Tibial nerve (tissue), 4 donors: ENCODE data around the gene RAP1A. TPM values are rescaled to one million over a fixed set of nuclear protein-coding genes. Genes with fewer than 3 reads are reported as not detected.
A peak's percentile ranks its signal among the peaks of the same experiment; 100 is the strongest.

ENCODE experiments used
- DNase-seq, 2 donors: peaks; one replicate each; pipeline ENCODE4 v3.0.0-alpha.2; 2019; ENCODE audit warnings: low spot score in 2 of 2
- H3K27ac ChIP-seq, 4 donors: fragments of 200-600 bp; sonication (generic) in 3 of 4; one replicate each; pipeline ENCODE4 v1.5.1; 2017 to 2019; ENCODE audit warnings: mild to moderate bottlenecking in 1 of 4
- H3K27me3 ChIP-seq, 2 donors: fragments of 200-600 bp; sonication (generic) in 1 of 2; one replicate each; pipeline versions ENCODE4 v1.5.1 to v1.6.0; 2017 to 2019
- H3K36me3 ChIP-seq, 3 donors: fragments of 200-600 bp; sonication (generic); one replicate each; pipeline ENCODE4 v1.5.1; 2018 to 2019
- H3K4me1 ChIP-seq, 4 donors: fragments of 200-600 bp; sonication (generic) in 3 of 4; one replicate each; pipeline ENCODE4 v1.5.1; 2017 to 2019
- H3K4me3 ChIP-seq, 4 donors: fragments of 200-600 bp; sonication (generic) in 3 of 4; one replicate each; pipeline ENCODE4 v1.5.1; 2017 to 2019; ENCODE audit warnings: mild to moderate bottlenecking in 1 of 4, moderate library complexity in 1 of 4
- H3K9me3 ChIP-seq, 4 donors: fragments of 200-600 bp; sonication (generic) in 3 of 4; one replicate each; pipeline ENCODE4 v1.5.1; 2017 to 2019
- EP300 ChIP-seq, 2 donors: sonication (generic); formaldehyde crosslinking; IDR thresholded peaks; one replicate each; pipeline ENCODE4 v1.6.1; 2017; ENCODE audit warnings: antibody characterized with exemption in 2 of 2, mild to moderate bottlenecking in 1 of 2
- POLR2A ChIP-seq, 2 donors: fragments of 450-650 bp; IDR thresholded peaks; one replicate each; pipeline ENCODE4 v1.6.1; 2017; ENCODE audit warnings: antibody characterized with exemption in 2 of 2, mild to moderate bottlenecking in 2 of 2, moderate library complexity in 2 of 2
- WGBS, 2 donors: methylation state at CpG; one replicate each; pipeline ENCODE4 v1.1.5; 2018; 5-methylcytosine and 5-hydroxymethylcytosine counted together
- total RNA-seq, 4 donors: library from RNA; depleted of rRNA; stranded (reverse); fragments of >200 nt; gene quantifications; one replicate each; pipeline ENCODE4 v1.1.0, GENCODE V29; 2016
- TF ChIP-seq, protein P1 (sequence below), 5 experiments: fragments of 200-600 bp in 3 of 5; fragments of 450-650 bp in 2 of 5; sonication (generic) in 3 of 5; IDR thresholded peaks; one replicate each; pipeline ENCODE4 v1.5.1; 2016 to 2019; ENCODE audit warnings: antibody characterized with exemption in 5 of 5, mild to moderate bottlenecking in 3 of 5, moderate library complexity in 2 of 5

The RAP1A gene
- total RNA-seq, 4 donors from 2014 or later, result 45.5 to 48.7 (median 46.8) TPM

DNA sequence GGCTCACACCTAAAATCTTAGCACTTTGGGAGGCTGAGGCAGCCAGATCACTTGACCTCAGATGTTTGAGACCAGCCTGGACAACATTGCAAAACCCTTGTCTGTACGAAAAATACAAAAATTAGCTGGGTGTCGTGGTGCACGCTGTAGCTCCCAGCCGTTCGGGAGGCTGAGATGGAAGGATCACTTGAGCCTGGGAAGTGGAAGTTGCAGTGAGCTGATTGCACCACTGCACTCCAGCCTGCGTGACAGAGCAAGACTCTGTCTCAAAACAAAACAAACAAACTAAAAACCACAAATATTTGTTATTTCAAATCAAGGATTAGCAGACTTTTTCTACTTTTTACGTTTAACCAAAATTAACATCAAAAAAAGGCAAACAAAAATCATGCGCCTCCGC, 88.3 kb downstream of the RAP1A start:
- H3K27ac ChIP-seq, result no peak overlapping the region
- H3K4me1 ChIP-seq, result no peaks in the 10 kb centered on the region
- no peaks in the 10 kb centered on the region for H3K27me3 ChIP-seq
- H3K36me3 ChIP-seq, result peaks cover 0 to 78% (median 7%) of the 10 kb centered on the region in 3 donors
- no peaks in the 10 kb centered on the region for H3K9me3 ChIP-seq
- H3K4me3 ChIP-seq, result no peak overlapping the region
- no peak for DNase-seq
- WGBS, 2 donors, result 69 to 73% methylated on average over 9 of the region's 9 CpGs
- TF ChIP-seq, protein P1, sequence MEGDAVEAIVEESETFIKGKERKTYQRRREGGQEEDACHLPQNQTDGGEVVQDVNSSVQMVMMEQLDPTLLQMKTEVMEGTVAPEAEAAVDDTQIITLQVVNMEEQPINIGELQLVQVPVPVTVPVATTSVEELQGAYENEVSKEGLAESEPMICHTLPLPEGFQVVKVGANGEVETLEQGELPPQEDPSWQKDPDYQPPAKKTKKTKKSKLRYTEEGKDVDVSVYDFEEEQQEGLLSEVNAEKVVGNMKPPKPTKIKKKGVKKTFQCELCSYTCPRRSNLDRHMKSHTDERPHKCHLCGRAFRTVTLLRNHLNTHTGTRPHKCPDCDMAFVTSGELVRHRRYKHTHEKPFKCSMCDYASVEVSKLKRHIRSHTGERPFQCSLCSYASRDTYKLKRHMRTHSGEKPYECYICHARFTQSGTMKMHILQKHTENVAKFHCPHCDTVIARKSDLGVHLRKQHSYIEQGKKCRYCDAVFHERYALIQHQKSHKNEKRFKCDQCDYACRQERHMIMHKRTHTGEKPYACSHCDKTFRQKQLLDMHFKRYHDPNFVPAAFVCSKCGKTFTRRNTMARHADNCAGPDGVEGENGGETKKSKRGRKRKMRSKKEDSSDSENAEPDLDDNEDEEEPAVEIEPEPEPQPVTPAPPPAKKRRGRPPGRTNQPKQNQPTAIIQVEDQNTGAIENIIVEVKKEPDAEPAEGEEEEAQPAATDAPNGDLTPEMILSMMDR (IDR thresholded peaks at IDR 0.05), result no peak
- TF ChIP-seq POLR2A (IDR thresholded peaks at IDR 0.05), result no peak
- no peak for TF ChIP-seq EP300 (IDR thresholded peaks at IDR 0.05)

DNA sequence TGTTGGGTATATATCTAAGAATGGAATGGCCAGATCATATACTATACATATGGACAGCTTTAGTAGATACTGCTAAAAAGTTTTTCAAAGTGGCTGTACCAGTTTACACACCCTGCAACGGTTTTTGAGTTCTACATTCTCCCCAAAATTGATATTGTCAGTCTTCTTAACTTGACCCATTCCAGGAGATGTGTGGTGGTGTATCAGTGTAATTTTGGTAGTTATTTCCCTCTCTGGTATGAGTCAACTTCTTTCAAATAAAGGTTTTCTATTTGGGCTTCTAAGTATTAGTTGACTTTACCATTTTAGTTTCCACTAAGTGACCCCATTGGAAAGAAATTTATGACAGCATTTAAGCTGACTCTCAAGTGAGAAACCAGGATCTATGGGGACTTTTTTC, 90.4 kb downstream of the RAP1A start:
- Histone ChIP-seq H3K27me3 (no peaks in the 10 kb centered on the region), H3K27ac (no peak overlapping the region), H3K36me3 (peaks cover 0 to 58% (median 7%) of the 10 kb centered on the region in 3 donors), H3K4me3 (no peak overlapping the region), H3K9me3 (no peaks in the 10 kb centered on the region), H3K4me1 (no peaks in the 10 kb centered on the region)
- no peak for DNase-seq
- TF ChIP-seq, protein P1 (IDR thresholded peaks at IDR 0.05), result no peak
- no peak for TF ChIP-seq POLR2A (IDR thresholded peaks at IDR 0.05)
- no peak for TF ChIP-seq EP300 (IDR thresholded peaks at IDR 0.05)
- 46 to 75% methylated on average over 1 of the region's 1 CpG for WGBS, 2 donors

DNA sequence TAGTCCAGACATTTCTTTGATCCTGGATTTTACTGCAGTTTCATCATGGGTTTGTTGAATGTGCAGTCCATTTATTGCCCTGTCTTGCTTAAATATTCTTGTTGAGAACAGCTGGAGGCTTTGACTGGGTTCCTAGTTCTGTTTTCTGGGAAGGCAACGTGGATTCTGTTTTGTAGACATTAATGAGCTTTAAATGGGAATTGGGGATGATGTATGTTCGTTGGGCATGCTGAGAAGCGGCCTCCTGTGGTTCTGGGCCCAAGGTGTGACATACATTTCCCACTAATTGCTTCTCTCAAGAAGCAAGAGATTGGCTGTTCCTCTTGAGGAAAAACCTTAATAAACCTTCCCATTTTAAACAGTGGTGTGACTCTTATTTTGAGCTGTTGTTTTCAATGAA, 96.7 kb downstream of the RAP1A start:
- 52 to 57% methylated on average over 3 of the region's 3 CpGs for WGBS, 2 donors
- peaks cover 0 to 21% (median 7%) of the 10 kb centered on the region in 4 donors for H3K4me1 ChIP-seq
- no peak for DNase-seq
- no peaks in the 10 kb centered on the region for H3K27me3 ChIP-seq
- H3K27ac ChIP-seq, result no peak overlapping the region
- peaks cover 0 to 18% (median 0%) of the 10 kb centered on the region in 3 donors for H3K36me3 ChIP-seq
- no peaks in the 10 kb centered on the region for H3K9me3 ChIP-seq
- no peak overlapping the region for H3K4me3 ChIP-seq
- TF ChIP-seq EP300 (IDR thresholded peaks at IDR 0.05), result no peak
- no peak for TF ChIP-seq POLR2A (IDR thresholded peaks at IDR 0.05)
- TF ChIP-seq, protein P1 (IDR thresholded peaks at IDR 0.05), result no peak

DNA sequence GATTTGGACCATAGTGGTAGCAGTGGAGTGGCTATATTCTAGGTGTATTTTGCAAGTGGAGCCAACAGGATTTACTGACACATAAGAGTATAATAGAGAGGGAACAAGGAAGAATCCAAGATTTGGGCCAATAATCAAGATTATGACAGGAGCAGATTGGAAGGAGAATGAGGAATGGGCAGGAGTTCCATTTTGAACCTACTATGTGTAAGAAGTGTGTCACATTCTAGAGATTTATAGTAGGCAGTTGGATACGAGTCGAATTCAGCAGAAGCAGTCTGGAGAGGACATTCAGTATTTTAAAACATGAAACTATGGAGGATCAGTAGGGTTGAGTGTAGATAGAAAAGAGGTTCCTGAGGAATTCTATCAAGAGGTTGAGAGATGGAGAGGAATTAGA, 97.9 kb downstream of the RAP1A start:
- 93 to 97% methylated on average over 2 of the region's 2 CpGs for WGBS, 2 donors
- Histone ChIP-seq H3K27ac (no peak overlapping the region), H3K4me1 (peaks cover 0 to 32% (median 11%) of the 10 kb centered on the region in 4 donors), H3K27me3 (no peaks in the 10 kb centered on the region), H3K4me3 (no peak overlapping the region), H3K9me3 (no peaks in the 10 kb centered on the region), H3K36me3 (peaks cover 0 to 12% (median 0%) of the 10 kb centered on the region in 3 donors)
- TF ChIP-seq EP300 (IDR thresholded peaks at IDR 0.05), result no peak
- no peak for TF ChIP-seq POLR2A (IDR thresholded peaks at IDR 0.05)
- TF ChIP-seq, protein P1 (IDR thresholded peaks at IDR 0.05), result no peak
- DNase-seq, result no peak

DNA sequence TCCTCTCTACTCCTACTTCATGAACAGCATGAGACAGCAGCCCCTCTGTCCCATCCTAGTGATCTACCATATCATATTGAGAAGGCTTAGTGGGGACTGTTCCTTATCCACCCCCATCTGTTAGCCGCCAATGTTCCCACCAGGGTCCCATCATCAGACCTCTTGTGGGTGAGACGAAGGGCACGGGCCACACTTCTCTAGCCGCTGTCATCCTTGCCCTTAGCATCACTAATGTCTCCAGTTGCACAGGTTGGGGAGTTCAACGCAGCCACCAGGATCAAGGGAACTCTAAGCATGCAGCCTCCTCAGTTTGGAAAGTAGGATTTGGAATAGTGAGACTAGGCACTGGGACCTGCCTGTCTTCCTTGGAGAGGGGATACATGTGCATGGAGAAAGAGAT, 99.5 kb downstream of the RAP1A start:
- H3K27ac ChIP-seq, result peak overlapping the region in 1 of 4 donors; percentile 36
- peaks cover 0 to 12% (median 0%) of the 10 kb centered on the region in 3 donors for H3K36me3 ChIP-seq
- WGBS, 2 donors, result 92 to 96% methylated on average over 5 of the region's 5 CpGs
- H3K27me3 ChIP-seq, result no peaks in the 10 kb centered on the region
- TF ChIP-seq POLR2A (IDR thresholded peaks at IDR 0.05) (no peak), EP300 (IDR thresholded peaks at IDR 0.05) (no peak)
- TF ChIP-seq, protein P1 (IDR thresholded peaks at IDR 0.05), result no peak
- H3K9me3 ChIP-seq, result no peaks in the 10 kb centered on the region
- no peak for DNase-seq
- H3K4me1 ChIP-seq, result peaks cover 0 to 35% (median 11%) of the 10 kb centered on the region in 4 donors
- no peak overlapping the region for H3K4me3 ChIP-seq
